Cerebellar cortex (tissue), 1 donor: Measurements from ENCODE around the gene CATSPERE.

Source experiments
- DNase-seq: peaks from one replicate; pipeline ENCODE4 v3.0.0-alpha.2; 2015; ENCODE audit warnings: low spot score

Gene CATSPERE

GRCh38 chr1:244461245-244462071, at the start of gene CATSPERE:
Gene CATSPERE (plus strand): TSS chr1:244461273. CDS start chr1:244461430, 157 bp downstream.
- peak; percentile 80 for DNase-seq

- DNase-seq: no peak
Measured at GRCh38 chr1:244412176-244412575, 48.9 kb upstream of the CATSPERE start.

GRCh38 chr1:244413736-244414135, 47.3 kb upstream of the CATSPERE start:
- DNase-seq: no peak

- no peak for DNase-seq
Measured at GRCh38 chr1:244414543-244414942, 46.5 kb upstream of the CATSPERE start.

GRCh38 chr1:244419024-244419423, 42.0 kb upstream of the CATSPERE start:
- DNase-seq: no peak

GRCh38 chr1:244422174-244422573, 38.9 kb upstream of the CATSPERE start:
- no peak for DNase-seq

- DNase-seq: peak; percentile 16
Measured at GRCh38 chr1:244424649-244425334, 36.3 kb upstream of the CATSPERE start.

GRCh38 chr1:244427647-244428046, 33.4 kb upstream of the CATSPERE start:
- no peak for DNase-seq

- no peak for DNase-seq
Measured at GRCh38 chr1:244429818-244430217, 31.3 kb upstream of the CATSPERE start.

GRCh38 chr1:244431166-244431565, 29.9 kb upstream of the CATSPERE start:
- no peak for DNase-seq

- no peak for DNase-seq
Measured at GRCh38 chr1:244435562-244436205, 25.4 kb upstream of the CATSPERE start.

- DNase-seq: no peak
Measured at GRCh38 chr1:244436336-244437085, 24.6 kb upstream of the CATSPERE start.

GRCh38 chr1:244437086-244437468, 24.0 kb upstream of the CATSPERE start:
- no peak for DNase-seq

GRCh38 chr1:244439391-244440032, 21.6 kb upstream of the CATSPERE start:
- DNase-seq: no peak

- no peak for DNase-seq
Measured at GRCh38 chr1:244442850-244443249, 18.2 kb upstream of the CATSPERE start.

GRCh38 chr1:244444854-244445253, 16.2 kb upstream of the CATSPERE start:
- DNase-seq: no peak

- no peak for DNase-seq
Measured at GRCh38 chr1:244445320-244446181, 15.5 kb upstream of the CATSPERE start.

- no peak for DNase-seq
Measured at GRCh38 chr1:244447024-244447423, 14.0 kb upstream of the CATSPERE start.

GRCh38 chr1:244447552-244447951, 13.5 kb upstream of the CATSPERE start:
- no peak for DNase-seq

GRCh38 chr1:244448279-244449036, 12.6 kb upstream of the CATSPERE start:
- DNase-seq: no peak
